Measurements from ENCODE around the gene DNAJC6.

DNAJC6 gene

GRCh38 chr1:65297706-65298105 is 11.6 kb upstream of the DNAJC6 start:
- no peak for DNase-seq

- DNase-seq, result no peak
Measured at GRCh38 chr1:65299328-65299727, 10.0 kb upstream of the DNAJC6 start.

- peak; percentile 77 for DNase-seq
Measured at GRCh38 chr1:65308781-65309303, 501 bp upstream of the DNAJC6 start.

- DNase-seq, result peak; percentile 61
Measured at GRCh38 chr1:65310078-65310587, 790 bp downstream of the DNAJC6 start.

GRCh38 chr1:65311760-65312159 is 2.4 kb downstream of the DNAJC6 start:
- no peak for DNase-seq

- no peak for DNase-seq
Measured at GRCh38 chr1:65316233-65316632, 6.9 kb downstream of the DNAJC6 start.

- DNase-seq, result no peak
Measured at GRCh38 chr1:65317866-65318653, 8.7 kb downstream of the DNAJC6 start.

- DNase-seq, result no peak
Measured at GRCh38 chr1:65319141-65319540, 9.8 kb downstream of the DNAJC6 start.

GRCh38 chr1:65319754-65320153 is 10.4 kb downstream of the DNAJC6 start:
- DNase-seq, result no peak

GRCh38 chr1:65321879-65322278 is 12.5 kb downstream of the DNAJC6 start:
- no peak for DNase-seq

- no peak for DNase-seq
Measured at GRCh38 chr1:65323246-65323645, 13.9 kb downstream of the DNAJC6 start.

- no peak for DNase-seq
Measured at GRCh38 chr1:65330021-65330420, 20.7 kb downstream of the DNAJC6 start.

- DNase-seq, result no peak
Measured at GRCh38 chr1:65330822-65331221, 21.5 kb downstream of the DNAJC6 start.

GRCh38 chr1:65332821-65333220 is 23.5 kb downstream of the DNAJC6 start:
- DNase-seq, result no peak

- DNase-seq, result no peak
Measured at GRCh38 chr1:65334081-65334480, 24.7 kb downstream of the DNAJC6 start.

- no peak for DNase-seq
Measured at GRCh38 chr1:65339866-65340468, 30.6 kb downstream of the DNAJC6 start.

- peak; percentile 64 for DNase-seq
Measured at GRCh38 chr1:65341381-65341780, 32.0 kb downstream of the DNAJC6 start.

GRCh38 chr1:65343286-65343685 is 33.9 kb downstream of the DNAJC6 start:
- DNase-seq, result no peak

GRCh38 chr1:65344171-65344814 is 35.0 kb downstream of the DNAJC6 start:
- peak; percentile 6 for DNase-seq

GRCh38 chr1:65346190-65346589 is 36.8 kb downstream of the DNAJC6 start:
- no peak for DNase-seq

GRCh38 chr1:65355031-65355712 is 45.8 kb downstream of the DNAJC6 start:
- DNase-seq, result no peak

- DNase-seq, result no peak
Measured at GRCh38 chr1:65357291-65357960, 48.1 kb downstream of the DNAJC6 start.
